ENCODE data around the gene PRSS2.

The PRSS2 gene

GRCh38 chr7:142784716-142785115 lies 13.9 kb downstream of the PRSS2 start:
- no peak for DNase-seq (ENCODE audit: extremely low read depth in 1 of 2, low read depth in 1 of 2)

DNA sequence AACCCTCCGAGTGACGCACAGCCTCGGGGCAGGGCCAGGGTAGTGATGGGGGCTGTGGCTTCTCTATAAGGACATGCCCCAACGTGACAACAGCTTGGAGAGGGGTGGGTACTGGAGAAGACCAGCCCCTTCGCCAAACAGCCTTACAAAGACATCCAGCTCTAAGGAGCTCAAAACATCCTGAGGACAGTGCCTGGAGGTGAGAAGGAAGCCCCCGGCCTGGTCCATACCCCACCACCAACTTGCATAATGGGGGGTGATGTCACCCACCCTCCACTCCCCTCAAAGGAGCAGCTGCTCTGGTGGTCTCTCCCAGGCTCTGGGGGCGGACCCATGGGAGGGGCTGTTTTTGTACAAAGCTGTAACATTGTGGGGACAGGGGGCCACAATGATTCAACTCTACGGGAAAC lies 15.1 kb downstream of the PRSS2 start:
- peak in 1 of 2 donors; percentile 74 for DNase-seq (ENCODE audit: extremely low read depth in 1 of 2, low read depth in 1 of 2)

GRCh38 chr7:142787034-142787768 lies 16.4 kb downstream of the PRSS2 start:
- DNase-seq (ENCODE audit: extremely low read depth in 1 of 2, low read depth in 1 of 2) = no peak

DNA sequence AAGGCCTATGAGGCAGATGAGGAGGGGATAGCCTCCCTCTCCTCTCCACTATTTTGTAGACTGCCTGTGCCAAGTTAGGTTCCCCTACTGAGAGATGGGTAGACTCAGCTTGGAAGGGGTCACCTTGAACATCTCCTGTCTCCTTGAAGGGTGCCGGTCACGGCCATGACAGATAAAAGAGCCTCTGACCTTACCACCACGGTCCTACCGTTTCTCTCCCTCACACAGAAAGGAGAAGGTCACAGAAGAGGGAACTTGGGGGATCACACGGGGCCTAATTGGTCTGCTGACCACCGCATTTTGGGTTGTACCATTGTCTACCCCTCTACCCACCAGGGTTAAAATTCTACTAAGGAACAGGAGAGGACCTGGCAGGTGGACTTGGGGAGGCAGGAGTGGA lies 17.0 kb downstream of the PRSS2 start:
- DNase-seq (ENCODE audit: extremely low read depth in 1 of 2, low read depth in 1 of 2) = no peak

- no peak for DNase-seq (ENCODE audit: extremely low read depth in 1 of 2, low read depth in 1 of 2)
These were observed 17.8 kb downstream of the PRSS2 start for GRCh38 chr7:142788303-142789289.

DNA sequence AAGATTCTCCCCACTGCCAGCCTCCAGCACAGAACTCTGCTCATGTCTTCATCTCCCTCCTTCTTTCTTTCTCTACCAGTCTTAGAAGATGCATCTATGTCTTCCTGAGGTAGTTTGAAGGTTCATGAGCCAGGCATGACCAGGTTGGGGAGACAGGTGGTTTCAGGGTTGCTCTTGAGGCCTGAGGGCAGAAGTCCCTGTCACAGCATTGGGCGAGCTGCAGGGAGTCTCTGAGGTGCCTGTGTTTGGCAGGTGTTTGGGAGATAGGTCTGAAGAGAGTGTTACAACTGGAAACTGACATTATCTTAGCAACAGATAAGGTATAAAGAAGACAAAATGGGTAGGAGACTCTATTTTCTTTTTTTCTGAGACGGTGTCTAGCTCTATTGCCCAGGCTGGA lies 18.7 kb downstream of the PRSS2 start:
- no peak for DNase-seq (ENCODE audit: extremely low read depth in 1 of 2, low read depth in 1 of 2)

- DNase-seq (ENCODE audit: extremely low read depth in 1 of 2, low read depth in 1 of 2) = no peak
These were observed 19.3 kb downstream of the PRSS2 start for GRCh38 chr7:142790056-142790455.

DNA sequence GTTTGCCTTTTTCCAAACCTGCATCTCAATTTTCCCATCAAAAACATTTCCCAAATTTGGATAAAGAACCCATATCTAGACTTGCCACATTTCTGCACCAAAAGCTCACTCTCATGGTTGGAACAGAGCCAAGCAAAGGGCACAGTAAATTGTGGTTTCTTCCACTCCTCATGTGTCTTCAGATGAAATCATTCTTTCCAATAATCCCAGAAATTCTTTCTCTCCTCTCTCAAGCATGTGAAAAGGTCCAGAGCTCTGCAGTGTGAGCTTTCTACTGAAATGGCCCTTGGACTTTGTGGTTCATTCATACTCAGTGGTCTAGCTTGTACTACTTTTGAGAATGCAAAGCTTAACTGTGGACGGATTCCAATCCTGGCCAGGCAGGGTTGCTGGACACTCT lies 19.8 kb downstream of the PRSS2 start:
- no peak for DNase-seq (ENCODE audit: extremely low read depth in 1 of 2, low read depth in 1 of 2)

GRCh38 chr7:142791502-142791901 lies 20.7 kb downstream of the PRSS2 start:
- DNase-seq (ENCODE audit: extremely low read depth in 1 of 2, low read depth in 1 of 2) = no peak

DNA sequence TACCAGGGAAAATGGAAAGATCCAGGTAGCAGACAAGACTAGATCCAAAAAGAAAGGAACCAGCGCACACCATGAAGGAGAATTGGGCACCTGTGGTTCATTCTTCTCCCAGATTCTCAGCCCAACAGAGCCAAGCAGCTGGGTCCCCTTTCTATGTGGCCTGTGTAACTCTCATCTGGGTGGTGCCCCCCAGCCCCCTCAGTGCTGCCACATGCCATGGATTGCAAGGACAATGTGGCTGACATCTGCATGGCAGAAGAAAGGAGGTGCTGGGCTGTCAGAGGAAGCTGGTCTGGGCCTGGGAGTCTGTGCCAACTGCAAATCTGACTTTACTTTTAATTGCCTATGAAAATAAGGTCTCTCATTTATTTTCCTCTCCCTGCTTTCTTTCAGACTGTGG lies 21.4 kb downstream of the PRSS2 start:
- DNase-seq (ENCODE audit: extremely low read depth in 1 of 2, low read depth in 1 of 2) = no peak

DNA sequence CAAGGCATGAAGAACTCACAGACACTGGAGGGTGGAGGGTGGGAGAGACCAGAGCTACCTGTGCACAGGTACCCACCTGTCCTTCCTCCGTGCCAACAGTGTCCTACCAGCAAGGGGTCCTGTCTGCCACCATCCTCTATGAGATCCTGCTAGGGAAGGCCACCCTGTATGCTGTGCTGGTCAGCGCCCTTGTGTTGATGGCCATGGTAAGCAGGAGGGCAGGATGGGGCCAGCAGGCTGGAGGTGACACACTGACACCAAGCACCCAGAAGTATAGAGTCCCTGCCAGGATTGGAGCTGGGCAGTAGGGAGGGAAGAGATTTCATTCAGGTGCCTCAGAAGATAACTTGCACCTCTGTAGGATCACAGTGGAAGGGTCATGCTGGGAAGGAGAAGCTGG lies 21.8 kb downstream of the PRSS2 start:
- no peak for DNase-seq (ENCODE audit: extremely low read depth in 1 of 2, low read depth in 1 of 2)

DNA sequence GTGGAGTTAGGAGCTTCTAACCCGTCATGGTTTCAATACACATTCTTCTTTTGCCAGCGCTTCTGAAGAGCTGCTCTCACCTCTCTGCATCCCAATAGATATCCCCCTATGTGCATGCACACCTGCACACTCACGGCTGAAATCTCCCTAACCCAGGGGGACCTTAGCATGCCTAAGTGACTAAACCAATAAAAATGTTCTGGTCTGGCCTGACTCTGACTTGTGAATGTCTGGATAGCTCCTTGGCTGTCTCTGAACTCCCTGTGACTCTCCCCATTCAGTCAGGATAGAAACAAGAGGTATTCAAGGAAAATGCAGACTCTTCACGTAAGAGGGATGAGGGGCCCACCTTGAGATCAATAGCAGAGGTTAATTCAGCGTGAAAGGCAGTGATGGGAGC lies 22.4 kb downstream of the PRSS2 start:
- DNase-seq (ENCODE audit: extremely low read depth in 1 of 2, low read depth in 1 of 2) = no peak

GRCh38 chr7:142795339-142795863 lies 24.6 kb downstream of the PRSS2 start:
- no peak for DNase-seq (ENCODE audit: extremely low read depth in 1 of 2, low read depth in 1 of 2)

DNA sequence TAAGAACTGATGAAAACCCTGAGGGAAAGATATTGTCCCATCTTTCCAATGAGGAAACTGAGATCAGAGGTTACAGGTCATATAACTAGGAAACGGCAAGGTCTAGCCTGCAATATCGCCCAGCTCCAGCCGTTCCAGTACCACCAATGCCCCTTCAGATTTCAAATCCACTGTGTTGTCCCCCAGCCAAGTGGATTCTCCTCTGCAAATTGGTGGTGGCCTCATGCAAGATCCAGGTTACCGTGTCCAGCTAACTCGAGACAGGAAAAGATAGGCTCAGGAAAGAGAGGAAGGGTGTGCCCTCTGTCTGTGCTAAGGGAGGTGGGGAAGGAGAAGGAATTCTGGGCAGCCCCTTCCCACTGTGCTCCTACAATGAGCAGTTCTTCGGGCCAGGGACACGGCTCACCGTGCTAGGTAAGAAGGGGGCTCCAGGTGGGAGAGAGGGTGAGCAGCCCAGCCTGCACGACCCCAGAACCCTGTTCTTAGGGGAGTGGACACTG lies 25.3 kb downstream of the PRSS2 start:
- no peak for DNase-seq (ENCODE audit: extremely low read depth in 1 of 2, low read depth in 1 of 2)

GRCh38 chr7:142796501-142797390 lies 26.0 kb downstream of the PRSS2 start:
- no peak for DNase-seq (ENCODE audit: extremely low read depth in 1 of 2, low read depth in 1 of 2)

DNA sequence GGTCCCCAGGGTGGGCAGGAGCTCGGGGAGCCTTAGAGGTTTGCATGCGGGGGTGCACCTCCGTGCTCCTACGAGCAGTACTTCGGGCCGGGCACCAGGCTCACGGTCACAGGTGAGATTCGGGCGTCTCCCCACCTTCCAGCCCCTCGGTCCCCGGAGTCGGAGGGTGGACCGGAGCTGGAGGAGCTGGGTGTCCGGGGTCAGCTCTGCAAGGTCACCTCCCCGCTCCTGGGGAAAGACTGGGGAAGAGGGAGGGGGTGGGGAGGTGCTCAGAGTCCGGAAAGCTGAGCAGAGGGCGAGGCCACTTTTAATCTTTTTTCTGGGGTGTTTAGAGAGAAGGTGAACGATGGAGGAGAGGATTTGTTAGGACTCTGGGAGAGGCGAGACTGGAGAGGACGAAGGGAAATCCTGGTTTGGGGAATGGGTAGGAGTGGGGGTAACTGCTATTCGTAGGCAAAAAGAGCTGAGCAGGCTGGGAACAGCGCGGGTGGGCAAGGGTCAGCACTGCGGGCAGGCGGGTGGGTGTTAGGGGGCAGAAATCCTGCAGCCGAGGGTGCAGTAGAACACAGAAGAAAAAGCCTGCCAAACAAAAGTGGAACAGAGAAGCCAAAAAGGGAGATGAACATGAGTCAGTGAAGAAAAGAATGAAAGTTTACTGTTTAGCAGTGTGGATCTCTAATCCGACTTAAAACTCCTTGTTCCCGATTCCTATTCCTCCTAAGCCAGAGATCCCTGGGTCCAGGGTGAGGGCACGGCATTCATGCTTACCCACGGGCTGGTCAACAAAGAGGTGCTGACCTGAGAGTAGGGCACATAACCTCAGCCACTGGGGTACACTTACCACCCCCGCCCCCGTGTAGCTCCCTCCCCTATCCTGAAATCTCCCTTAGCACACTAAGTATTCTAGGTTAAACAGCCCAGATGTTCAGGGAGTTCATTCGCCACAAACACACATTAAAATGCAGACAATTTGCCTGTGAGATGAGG lies 26.9 kb downstream of the PRSS2 start:
- no peak for DNase-seq (ENCODE audit: extremely low read depth in 1 of 2, low read depth in 1 of 2)

GRCh38 chr7:142798451-142799436 lies 28.0 kb downstream of the PRSS2 start:
- no peak for DNase-seq (ENCODE audit: extremely low read depth in 1 of 2, low read depth in 1 of 2)

DNA sequence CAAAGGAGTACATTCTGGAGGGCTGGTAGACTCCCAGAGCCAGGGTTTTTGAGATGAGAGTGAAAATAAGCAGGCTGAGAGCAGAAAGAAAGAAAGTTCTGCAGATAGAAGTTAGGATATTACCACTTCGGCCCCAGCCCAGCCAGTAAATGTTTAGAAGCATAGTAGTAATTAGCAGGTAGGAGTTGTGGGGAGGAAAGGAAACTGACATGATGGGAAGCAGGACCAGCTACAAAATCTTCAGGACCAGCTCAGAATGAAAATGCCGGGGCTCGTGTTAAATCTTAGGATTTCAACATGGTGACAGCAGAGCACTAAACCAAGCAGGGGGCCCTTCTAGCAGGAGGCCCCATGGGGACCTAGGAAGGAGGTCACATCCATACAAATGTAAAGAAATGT lies 28.7 kb downstream of the PRSS2 start:
- DNase-seq (ENCODE audit: extremely low read depth in 1 of 2, low read depth in 1 of 2) = no peak

Data from stimulated activated CD8-positive, alpha-beta memory T cell treated with anti-CD3 and anti-CD28 coated beads, Interleukin-7, amount 100 ng/mL, for 48 hours (primary cell).